ENCODE results near the gene SLC26A9. TPM values are rescaled to one million over a fixed set of nuclear protein-coding genes. Genes with fewer than 3 reads are reported as not detected.

Gene SLC26A9
- total RNA-seq, 6 experiments from 2014 or later, result not detected

GRCh38 chr1:205917466-205918238 is 25.6 kb downstream of the SLC26A9 start:
- no peak for DNase-seq
- TF ChIP-seq CTCF (IDR thresholded peaks at IDR 0.05), result no peak
- Mint-ChIP-seq H3K9me3 (no peaks in the 10 kb centered on the region), H3K4me3 (no peak overlapping the region), H3K27me3 (ENCODE audit: insufficient read depth) (peaks cover 23% of the 10 kb centered on the region), H3K27ac (no peak overlapping the region), H3K36me3 (ENCODE audit: low read depth) (no peaks in the 10 kb centered on the region), H3K4me1 (ENCODE audit: low read depth) (peaks cover 20% of the 10 kb centered on the region)

- Mint-ChIP-seq H3K4me1 (ENCODE audit: low read depth) (peaks cover 20% of the 10 kb centered on the region), H3K9me3 (no peaks in the 10 kb centered on the region), H3K36me3 (ENCODE audit: low read depth) (no peaks in the 10 kb centered on the region), H3K27me3 (ENCODE audit: insufficient read depth) (peaks cover 23% of the 10 kb centered on the region), H3K27ac (no peak overlapping the region), H3K4me3 (no peak overlapping the region)
- TF ChIP-seq CTCF (IDR thresholded peaks at IDR 0.05), result no peak
- peak; percentile 20 for DNase-seq
These were observed 26.7 kb downstream of the SLC26A9 start for GRCh38 chr1:205916541-205916940.

DNA sequence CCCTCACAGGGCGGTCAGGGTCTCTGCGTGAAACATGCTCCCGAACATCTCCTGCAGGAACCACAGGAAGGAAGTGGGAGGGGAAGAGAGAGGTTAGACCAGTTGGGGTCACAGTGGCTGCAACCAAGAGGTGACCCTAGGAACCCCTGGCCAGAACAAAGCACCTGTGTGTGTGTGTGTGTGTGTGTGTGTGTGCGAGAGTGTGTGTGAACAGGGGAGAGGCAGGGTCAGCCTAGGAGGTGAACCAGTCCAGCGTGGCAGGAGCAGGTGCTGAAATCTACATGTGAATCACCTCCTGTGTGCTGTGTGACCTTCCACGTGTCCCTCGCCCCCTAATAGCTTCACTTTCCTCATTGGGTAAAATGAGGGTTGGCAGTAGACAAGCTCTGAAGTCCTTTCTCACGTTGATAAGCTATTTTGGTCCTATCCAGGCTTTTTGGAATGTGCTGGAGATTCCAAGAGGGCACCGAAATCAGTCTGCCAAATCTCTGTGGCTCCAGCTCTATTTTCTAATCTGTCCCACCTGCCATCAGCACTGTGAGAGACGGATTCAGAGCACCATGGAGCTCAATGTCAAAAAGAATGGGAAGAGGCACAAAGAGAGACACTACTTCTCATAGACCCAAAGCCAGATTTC is 27.8 kb downstream of the SLC26A9 start:
- H3K27me3 Mint-ChIP-seq (ENCODE audit: insufficient read depth), result peaks cover 18% of the 10 kb centered on the region
- H3K36me3 Mint-ChIP-seq (ENCODE audit: low read depth), result no peaks in the 10 kb centered on the region
- DNase-seq, result no peak
- no peak for TF ChIP-seq CTCF (IDR thresholded peaks at IDR 0.05)
- no peak overlapping the region for H3K4me3 Mint-ChIP-seq
- peaks cover 20% of the 10 kb centered on the region for H3K4me1 Mint-ChIP-seq (ENCODE audit: low read depth)
- H3K27ac Mint-ChIP-seq, result no peak overlapping the region
- no peaks in the 10 kb centered on the region for H3K9me3 Mint-ChIP-seq

GRCh38 chr1:205914730-205915129 is 28.5 kb downstream of the SLC26A9 start:
- Mint-ChIP-seq H3K27me3 (ENCODE audit: insufficient read depth) (peaks cover 11% of the 10 kb centered on the region), H3K4me1 (ENCODE audit: low read depth) (peaks cover 14% of the 10 kb centered on the region), H3K4me3 (no peak overlapping the region), H3K27ac (no peak overlapping the region), H3K9me3 (no peaks in the 10 kb centered on the region), H3K36me3 (ENCODE audit: low read depth) (no peaks in the 10 kb centered on the region)
- TF ChIP-seq CTCF (IDR thresholded peaks at IDR 0.05), result no peak
- DNase-seq, result no peak

- Mint-ChIP-seq H3K27me3 (ENCODE audit: insufficient read depth) (peaks cover 11% of the 10 kb centered on the region), H3K4me1 (ENCODE audit: low read depth) (peaks cover 13% of the 10 kb centered on the region), H3K4me3 (no peak overlapping the region), H3K27ac (no peak overlapping the region), H3K36me3 (ENCODE audit: low read depth) (no peaks in the 10 kb centered on the region), H3K9me3 (no peaks in the 10 kb centered on the region)
- no peak for TF ChIP-seq CTCF (IDR thresholded peaks at IDR 0.05)
- DNase-seq, result no peak
These were observed 29.1 kb downstream of the SLC26A9 start for GRCh38 chr1:205914155-205914507.
